GM04503 (cell line): ENCODE data around the gene BTRC.
A peak's percentile ranks its signal among the peaks of the same experiment; 100 is the strongest.
"Not testable (repeated sequence)": the region's sequence is repeated elsewhere in the genome, so short reads cannot be mapped to it uniquely, and the experiment has no call there.

Experiments
- DNase-seq: peaks from one replicate; pipeline ENCODE4 v3.0.0-alpha.2; 2012; ENCODE audit warnings: low read depth

The BTRC gene

GRCh38 chr10:101587725-101588653, 234.0 kb downstream of the BTRC start, which contains the start of the genes DPCD and POLL:
DPCD (plus strand) TSS chr10:101588321; CDS start chr10:101588337, 16 bp downstream.
POLL (minus strand) TSS chr10:101588257; CDS start chr10:101587360, 897 bp downstream.
- peak; percentile 71 for DNase-seq

- DNase-seq, result no peak
Measured at GRCh38 chr10:101588879-101589278, 234.9 kb downstream of the BTRC start.

GRCh38 chr10:101593331-101593730, 239.4 kb downstream of the BTRC start:
- not testable (repeated sequence) for DNase-seq

GRCh38 chr10:101595591-101596433, 241.8 kb downstream of the BTRC start:
- DNase-seq, result peak; percentile 18

GRCh38 chr10:101597091-101597900, 243.3 kb downstream of the BTRC start:
- DNase-seq, result no peak

GRCh38 chr10:101601541-101601940, 247.6 kb downstream of the BTRC start:
- DNase-seq, result no peak

GRCh38 chr10:101602761-101603398, 248.9 kb downstream of the BTRC start:
- DNase-seq, result peak; percentile 31
